Activated CD8-positive, alpha-beta memory T cell treated with anti-CD3 and anti-CD28 coated beads for 24 hours (primary cell): ENCODE measurements around the gene TMEM63C.
"Not testable (repeated sequence)": the region's sequence is repeated elsewhere in the genome, so short reads cannot be mapped to it uniquely, and the experiment has no call there.

Experiments used
- DNase-seq: peaks from one replicate; pipeline ENCODE4 v3.0.0-alpha.2; 2020

TMEM63C gene

DNA sequence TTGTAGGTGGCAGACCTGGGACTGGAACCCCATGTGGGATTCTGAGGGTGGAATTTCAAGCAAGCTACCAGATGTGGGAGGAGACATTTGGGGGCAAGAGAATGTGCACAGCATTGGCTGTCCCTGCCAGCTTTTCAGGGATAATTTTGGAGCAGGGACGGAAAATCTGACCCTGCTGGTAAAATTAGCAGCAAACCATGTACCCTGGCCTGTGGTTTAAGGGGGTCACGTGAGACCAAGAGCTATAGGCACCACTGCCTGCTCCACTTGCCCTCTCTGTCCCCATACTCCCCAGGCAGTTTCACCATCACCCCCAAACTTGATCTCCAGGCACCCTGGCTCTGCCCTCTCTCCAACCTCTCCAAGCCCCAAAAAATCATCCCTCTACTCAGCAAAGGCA, 26.5 kb upstream of the TMEM63C start:
- DNase-seq: no peak

DNA sequence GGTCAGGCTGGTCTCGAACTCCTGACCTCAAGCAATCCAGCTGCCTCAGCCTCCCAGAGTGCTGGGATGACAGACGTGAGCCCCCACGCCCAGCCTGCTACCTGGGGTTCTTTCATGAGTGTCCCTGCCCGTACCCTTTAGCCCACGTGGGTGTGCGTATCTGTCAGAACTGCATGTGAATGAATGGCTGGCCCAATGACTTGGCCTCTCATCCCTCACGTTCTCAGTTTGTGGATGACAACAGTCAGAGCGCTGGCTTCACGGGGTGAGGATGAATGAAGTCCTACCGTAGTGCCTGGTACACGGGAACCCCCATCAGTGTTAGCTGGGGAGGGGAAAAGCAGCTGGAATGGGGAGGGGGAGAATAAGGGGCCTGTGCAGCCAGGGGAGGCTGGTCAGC, 23.9 kb upstream of the TMEM63C start:
- DNase-seq: no peak

DNA sequence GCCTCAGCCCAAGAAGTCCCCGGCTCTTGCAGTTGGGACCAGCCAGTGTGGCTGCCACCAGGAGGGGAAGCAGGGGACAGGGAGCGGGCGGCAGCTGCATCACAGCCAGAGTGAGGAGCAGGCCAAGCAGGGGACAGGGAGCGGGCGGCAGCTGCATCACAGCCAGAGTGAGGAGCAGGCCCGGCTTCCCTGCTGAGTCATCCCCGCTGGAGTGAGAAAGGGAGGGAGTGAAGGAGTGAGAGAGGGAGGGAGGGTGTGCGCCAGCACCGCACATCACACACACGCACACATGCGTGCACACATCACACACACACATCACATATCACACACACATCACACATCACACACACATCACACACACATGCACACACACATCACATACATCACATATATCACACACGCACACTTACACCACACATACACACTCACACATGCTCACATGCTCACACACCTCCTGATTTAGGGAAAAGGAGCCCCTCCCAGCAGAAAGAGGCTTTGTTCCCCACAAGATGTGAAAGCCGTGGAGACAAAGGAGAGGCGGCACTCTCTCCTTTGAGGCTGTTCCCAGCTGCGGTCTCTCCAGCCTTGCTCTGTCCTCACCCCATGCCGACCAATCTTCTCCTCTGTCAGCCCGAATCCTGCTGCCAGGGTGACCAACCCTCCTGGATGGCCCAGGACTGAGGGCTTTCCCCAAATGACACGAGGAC, 23.3 kb upstream of the TMEM63C start:
- no peak for DNase-seq

DNA sequence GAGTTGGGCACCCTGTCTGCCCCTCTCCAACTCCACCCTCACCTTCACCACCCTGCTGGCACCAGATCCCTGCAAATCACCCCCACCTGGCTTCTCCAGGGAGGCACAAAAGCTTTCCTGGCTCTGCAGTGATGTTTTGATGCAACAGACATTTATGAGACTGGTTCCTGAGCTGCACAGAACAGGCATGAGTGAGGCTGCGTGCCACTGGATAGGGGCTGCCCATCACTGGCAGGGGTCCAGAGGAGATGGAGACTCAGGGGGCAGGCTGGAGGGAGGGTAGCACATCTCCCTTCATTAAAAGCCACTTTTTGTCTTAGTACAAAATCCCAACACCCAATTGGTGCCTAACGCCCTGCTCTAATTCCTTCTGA, 22.7 kb upstream of the TMEM63C start:
- DNase-seq: no peak

- DNase-seq: no peak
Measured at GRCh38 chr14:77161011-77161410, 20.6 kb upstream of the TMEM63C start.

GRCh38 chr14:77170045-77170444, 11.6 kb upstream of the TMEM63C start:
- no peak for DNase-seq

GRCh38 chr14:77172916-77173315, 8.7 kb upstream of the TMEM63C start:
- no peak for DNase-seq

- not testable (repeated sequence) for DNase-seq
Measured at GRCh38 chr14:77173911-77174617, 7.5 kb upstream of the TMEM63C start.

DNA sequence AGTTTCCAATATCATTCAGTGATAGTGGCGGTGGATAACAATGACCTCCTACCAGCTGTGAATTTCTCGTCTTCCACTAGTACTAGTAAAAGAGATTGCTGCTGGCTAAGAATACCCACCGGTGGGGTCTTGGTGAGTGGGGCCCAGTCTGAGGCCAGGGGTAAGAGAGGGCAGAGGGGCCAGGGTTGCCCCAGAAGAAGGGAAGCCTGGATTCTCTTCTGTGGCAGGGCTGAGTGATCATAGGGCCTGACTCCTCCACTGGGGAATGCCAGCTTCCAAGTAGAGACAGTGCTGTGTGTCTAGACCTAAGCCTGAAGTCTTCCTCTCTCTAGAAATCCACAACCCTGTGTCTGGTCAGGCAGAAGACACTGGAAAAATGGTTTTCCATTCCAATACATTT, 5.8 kb upstream of the TMEM63C start:
- no peak for DNase-seq

- no peak for DNase-seq
Measured at GRCh38 chr14:77177702-77178101, 3.9 kb upstream of the TMEM63C start.

DNA sequence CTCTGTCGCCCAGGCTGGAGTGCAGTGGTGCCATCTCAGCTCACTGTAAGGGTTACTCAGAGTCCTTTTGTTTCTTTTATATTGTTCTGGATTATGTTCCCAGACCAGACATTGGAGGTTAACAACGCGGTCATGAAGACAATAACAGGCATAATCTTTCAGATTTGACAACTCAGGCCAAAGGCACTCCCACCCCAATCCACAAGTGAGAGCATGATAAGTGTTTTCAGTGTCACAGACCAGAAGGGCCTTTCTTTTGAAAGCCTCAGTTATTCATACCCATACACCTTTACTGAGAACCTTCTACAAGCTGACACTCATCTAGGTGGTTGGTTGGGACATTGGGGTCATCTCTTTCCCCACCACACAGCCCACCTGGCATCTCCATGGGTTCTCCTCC, 2.9 kb upstream of the TMEM63C start:
- no peak for DNase-seq

- no peak for DNase-seq
Measured at GRCh38 chr14:77180726-77181602, 634 bp upstream of the TMEM63C start.

GRCh38 chr14:77183896-77184295, 2.3 kb downstream of the TMEM63C start:
- DNase-seq: no peak

GRCh38 chr14:77184396-77185092, 2.9 kb downstream of the TMEM63C start:
- peak; percentile 51 for DNase-seq

GRCh38 chr14:77185093-77185465, 3.5 kb downstream of the TMEM63C start:
- no peak for DNase-seq

DNA sequence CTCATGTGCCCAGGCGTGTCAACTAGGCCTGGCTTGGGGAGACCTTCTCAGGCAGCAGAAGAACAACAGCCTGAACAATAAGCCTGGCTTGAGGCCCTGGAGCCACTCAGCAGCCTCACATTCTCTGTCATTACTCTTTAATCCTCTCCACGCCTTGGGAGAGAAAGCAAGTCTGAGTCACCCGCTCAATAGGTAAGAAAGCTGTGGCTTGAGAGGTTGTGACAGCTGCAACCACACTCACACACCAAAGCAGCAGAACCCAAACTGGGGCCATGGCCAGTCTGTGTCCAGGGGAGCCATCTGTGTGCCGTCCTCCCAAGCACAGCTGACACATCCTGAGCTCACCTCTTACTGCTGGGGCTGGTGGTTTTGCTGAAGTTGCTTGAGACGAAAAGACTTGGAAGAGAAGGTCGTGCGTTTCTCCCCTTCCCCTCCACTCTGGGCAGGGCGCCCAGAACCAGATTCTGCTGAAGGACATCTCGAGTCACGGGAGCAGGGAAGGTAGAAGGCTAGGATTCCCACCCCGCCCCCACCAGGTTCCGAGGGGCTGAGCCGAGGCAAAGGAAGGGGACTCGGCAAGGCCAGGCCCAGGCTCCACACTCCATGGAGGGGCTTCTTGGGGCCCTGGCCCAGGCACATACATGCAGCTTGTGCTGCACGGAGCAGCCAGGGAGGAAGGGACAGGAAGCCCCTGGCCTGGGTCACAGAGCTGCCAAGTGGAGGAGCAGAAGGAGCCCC, 5.5 kb downstream of the TMEM63C start:
- peak; percentile 49 for DNase-seq

GRCh38 chr14:77187649-77188012, 6.0 kb downstream of the TMEM63C start:
- DNase-seq: peak; percentile 21

GRCh38 chr14:77189479-77189878, 7.9 kb downstream of the TMEM63C start:
- DNase-seq: no peak

DNA sequence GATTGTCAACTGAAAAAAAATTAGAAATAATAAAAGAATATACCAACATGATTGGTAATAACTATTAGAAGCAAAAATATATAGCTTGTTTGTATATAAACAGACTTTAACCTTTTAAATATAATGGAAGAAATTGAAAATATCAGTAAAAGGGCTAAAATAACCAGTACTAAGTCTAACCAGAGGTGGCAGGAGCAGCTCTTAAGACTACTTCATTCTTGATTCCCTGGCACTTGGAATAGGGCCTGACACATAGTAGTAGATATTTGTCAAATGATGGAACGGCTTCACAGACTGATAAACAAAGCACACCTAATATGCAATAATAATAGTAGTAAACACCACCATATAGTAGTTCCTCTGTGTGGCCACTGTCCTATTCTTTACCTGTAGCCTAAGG, 9.4 kb downstream of the TMEM63C start:
- DNase-seq: no peak

GRCh38 chr14:77194706-77195105, 13.1 kb downstream of the TMEM63C start:
- DNase-seq: no peak

DNA sequence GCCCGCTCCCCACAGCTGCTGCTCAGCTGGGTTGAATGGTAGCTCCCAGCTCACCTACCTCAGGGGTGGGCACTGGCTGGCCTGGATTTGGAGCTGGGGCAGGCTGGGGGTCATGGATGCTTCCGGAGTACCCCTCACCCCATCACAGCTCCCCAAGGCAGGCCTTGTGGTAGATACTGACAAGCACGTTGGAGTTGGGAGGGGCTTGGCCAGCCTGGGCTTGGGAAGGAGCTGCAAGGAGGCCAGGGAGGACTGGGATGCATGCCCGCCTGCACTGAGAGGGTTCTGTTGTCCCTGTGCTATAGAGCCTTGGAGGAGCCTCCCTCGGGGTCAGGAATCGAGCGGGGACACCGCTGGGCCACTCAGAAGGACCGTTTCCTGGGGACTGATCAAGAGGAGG, 14.2 kb downstream of the TMEM63C start:
- DNase-seq: no peak

GRCh38 chr14:77197988-77198387, 16.4 kb downstream of the TMEM63C start:
- no peak for DNase-seq

- no peak for DNase-seq
Measured at GRCh38 chr14:77198561-77198960, 17.0 kb downstream of the TMEM63C start.
